ENCODE data around the gene DYNC1I1. TPM values are rescaled to one million over a fixed set of nuclear protein-coding genes. Genes with fewer than 3 reads are reported as not detected.
A peak's percentile ranks its signal among the peaks of the same experiment; 100 is the strongest.

The DYNC1I1 gene
- total RNA-seq, 1 experiment from 2014 or later = 1.4 TPM

- H3K4me3 ChIP-seq (ENCODE audit: insufficient read depth, low read depth, low read length) = no peak overlapping the region
- peak; percentile 51 for DNase-seq
- H3K27me3 ChIP-seq (ENCODE audit: control insufficient read depth, insufficient read depth, low read length) = no peaks in the 10 kb centered on the region
- no peaks in the 10 kb centered on the region for H3K36me3 ChIP-seq (replicated peaks; ENCODE audit: control insufficient read depth, insufficient read depth, low read length)
These were observed 127.7 kb downstream of the DYNC1I1 start for GRCh38 chr7:95899919-95900513.

DNA sequence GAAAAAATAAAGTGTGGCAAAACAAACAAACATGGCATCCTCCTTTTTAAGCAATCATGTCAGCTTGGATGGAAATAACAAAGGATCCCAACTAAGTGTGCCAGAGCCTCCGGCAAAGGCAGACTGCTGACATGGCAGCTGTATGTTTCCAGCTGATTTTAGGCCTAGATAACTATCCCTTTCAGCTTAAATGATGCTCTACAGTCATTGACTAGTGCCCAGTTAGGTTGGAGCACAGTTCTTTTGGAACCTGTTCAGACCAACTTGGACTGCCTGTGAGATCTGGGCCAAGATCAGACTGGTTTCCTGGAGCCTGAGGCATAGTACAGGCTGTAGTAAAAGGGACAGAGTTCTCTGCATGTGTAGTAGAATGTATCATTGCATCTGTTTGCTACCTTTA, 128.7 kb downstream of the DYNC1I1 start:
- H3K27me3 ChIP-seq (ENCODE audit: control insufficient read depth, insufficient read depth, low read length) = no peaks in the 10 kb centered on the region
- H3K36me3 ChIP-seq (replicated peaks; ENCODE audit: control insufficient read depth, insufficient read depth, low read length) = no peaks in the 10 kb centered on the region
- no peak overlapping the region for H3K4me3 ChIP-seq (ENCODE audit: insufficient read depth, low read depth, low read length)
- no peak for DNase-seq

- DNase-seq = no peak
- Histone ChIP-seq H3K36me3 (replicated peaks; ENCODE audit: control insufficient read depth, insufficient read depth, low read length) (no peaks in the 10 kb centered on the region), H3K27me3 (ENCODE audit: control insufficient read depth, insufficient read depth, low read length) (no peaks in the 10 kb centered on the region; the same call in 1 of the 2 replicates), H3K4me3 (ENCODE audit: insufficient read depth, low read depth, low read length) (no peak overlapping the region)
These were observed 131.7 kb downstream of the DYNC1I1 start for GRCh38 chr7:95904099-95904498.

GRCh38 chr7:95905167-95905566, 132.8 kb downstream of the DYNC1I1 start:
- DNase-seq = no peak
- no peaks in the 10 kb centered on the region for H3K36me3 ChIP-seq (replicated peaks; ENCODE audit: control insufficient read depth, insufficient read depth, low read length)
- H3K27me3 ChIP-seq (ENCODE audit: control insufficient read depth, insufficient read depth, low read length) = no peaks in the 10 kb centered on the region; the same call in 1 of the 2 replicates
- no peak overlapping the region for H3K4me3 ChIP-seq (ENCODE audit: insufficient read depth, low read depth, low read length)

DNA sequence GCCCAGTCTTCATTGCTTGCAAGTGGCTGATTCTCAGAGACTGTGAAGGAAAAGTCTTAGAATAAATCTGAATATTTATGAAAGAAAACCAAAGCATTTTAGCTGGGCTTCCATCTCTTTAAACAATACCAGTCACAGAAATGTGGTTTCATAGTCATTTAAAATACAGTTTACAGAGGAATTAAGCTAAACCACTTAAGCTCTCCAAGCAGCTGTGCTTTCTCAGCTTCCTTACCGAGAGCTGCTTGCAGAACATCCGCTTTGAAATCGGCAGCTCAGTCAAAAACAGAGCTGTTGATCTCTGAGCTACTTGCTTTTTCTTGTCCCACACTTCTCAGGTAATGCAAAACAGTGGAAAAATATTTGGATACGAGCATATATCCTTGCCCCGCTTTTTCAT, 134.5 kb downstream of the DYNC1I1 start:
- Histone ChIP-seq H3K27me3 (ENCODE audit: control insufficient read depth, insufficient read depth, low read length) (no peaks in the 10 kb centered on the region; the same call in 1 of the 2 replicates), H3K36me3 (replicated peaks; ENCODE audit: control insufficient read depth, insufficient read depth, low read length) (no peaks in the 10 kb centered on the region), H3K4me3 (ENCODE audit: insufficient read depth, low read depth, low read length) (no peak overlapping the region)
- DNase-seq = no peak

GRCh38 chr7:95907337-95907736, 135.0 kb downstream of the DYNC1I1 start:
- Histone ChIP-seq H3K36me3 (replicated peaks; ENCODE audit: control insufficient read depth, insufficient read depth, low read length) (no peaks in the 10 kb centered on the region), H3K4me3 (ENCODE audit: insufficient read depth, low read depth, low read length) (no peak overlapping the region), H3K27me3 (ENCODE audit: control insufficient read depth, insufficient read depth, low read length) (no peaks in the 10 kb centered on the region; the same call in 1 of the 2 replicates)
- DNase-seq = no peak

DNA sequence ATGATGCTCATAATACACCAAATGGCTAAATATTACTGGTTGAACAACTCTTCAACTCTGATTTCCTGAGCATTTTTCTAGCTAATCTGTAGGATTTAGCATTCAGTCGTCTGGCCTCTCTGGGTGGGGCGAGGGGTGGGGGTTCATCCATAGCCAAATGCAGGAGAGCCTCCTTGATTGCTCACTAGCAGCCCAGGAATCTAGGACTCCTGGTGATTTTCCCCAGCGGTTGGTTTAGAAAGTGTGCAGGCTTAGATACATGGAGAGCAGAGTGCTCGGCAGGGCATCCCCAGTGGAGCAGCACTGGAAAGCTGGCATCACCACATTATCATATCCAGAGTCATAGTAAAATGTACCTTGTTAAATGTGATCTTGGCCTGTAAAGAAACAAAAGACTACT, 136.1 kb downstream of the DYNC1I1 start:
- no peak for DNase-seq
- no peak overlapping the region for H3K4me3 ChIP-seq (ENCODE audit: insufficient read depth, low read depth, low read length)
- H3K27me3 ChIP-seq (ENCODE audit: control insufficient read depth, insufficient read depth, low read length) = no peaks in the 10 kb centered on the region; the same call in 1 of the 2 replicates
- no peaks in the 10 kb centered on the region for H3K36me3 ChIP-seq (replicated peaks; ENCODE audit: control insufficient read depth, insufficient read depth, low read length)

DNA sequence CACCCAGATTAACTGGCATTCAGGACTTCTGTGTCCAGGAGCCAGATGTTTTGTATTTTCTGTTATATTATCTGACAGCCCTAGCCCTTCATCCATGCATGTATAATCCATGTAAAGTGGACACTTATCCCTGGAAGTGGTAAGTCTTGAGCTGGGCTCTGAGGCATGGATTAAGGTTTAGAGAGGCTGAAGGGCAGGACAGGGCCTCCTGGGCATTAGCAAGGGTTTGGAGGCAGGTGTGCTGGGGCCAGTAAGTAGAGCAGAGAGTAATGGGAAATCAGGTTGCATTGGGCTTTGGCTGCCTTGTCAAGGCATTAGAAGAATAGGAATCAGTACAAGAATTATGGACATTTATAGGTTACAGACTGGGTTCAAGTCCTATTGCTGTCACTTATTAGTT, 138.0 kb downstream of the DYNC1I1 start:
- DNase-seq = no peak
- Histone ChIP-seq H3K36me3 (replicated peaks; ENCODE audit: control insufficient read depth, insufficient read depth, low read length) (no peaks in the 10 kb centered on the region), H3K4me3 (ENCODE audit: insufficient read depth, low read depth, low read length) (no peak overlapping the region), H3K27me3 (ENCODE audit: control insufficient read depth, insufficient read depth, low read length) (no peaks in the 10 kb centered on the region; the same call in 1 of the 2 replicates)

GRCh38 chr7:95915731-95916130, 143.4 kb downstream of the DYNC1I1 start:
- H3K36me3 ChIP-seq (replicated peaks; ENCODE audit: control insufficient read depth, insufficient read depth, low read length) = no peaks in the 10 kb centered on the region
- H3K4me3 ChIP-seq (ENCODE audit: insufficient read depth, low read depth, low read length) = no peak overlapping the region
- no peaks in the 10 kb centered on the region for H3K27me3 ChIP-seq (ENCODE audit: control insufficient read depth, insufficient read depth, low read length)
- no peak for DNase-seq

DNA sequence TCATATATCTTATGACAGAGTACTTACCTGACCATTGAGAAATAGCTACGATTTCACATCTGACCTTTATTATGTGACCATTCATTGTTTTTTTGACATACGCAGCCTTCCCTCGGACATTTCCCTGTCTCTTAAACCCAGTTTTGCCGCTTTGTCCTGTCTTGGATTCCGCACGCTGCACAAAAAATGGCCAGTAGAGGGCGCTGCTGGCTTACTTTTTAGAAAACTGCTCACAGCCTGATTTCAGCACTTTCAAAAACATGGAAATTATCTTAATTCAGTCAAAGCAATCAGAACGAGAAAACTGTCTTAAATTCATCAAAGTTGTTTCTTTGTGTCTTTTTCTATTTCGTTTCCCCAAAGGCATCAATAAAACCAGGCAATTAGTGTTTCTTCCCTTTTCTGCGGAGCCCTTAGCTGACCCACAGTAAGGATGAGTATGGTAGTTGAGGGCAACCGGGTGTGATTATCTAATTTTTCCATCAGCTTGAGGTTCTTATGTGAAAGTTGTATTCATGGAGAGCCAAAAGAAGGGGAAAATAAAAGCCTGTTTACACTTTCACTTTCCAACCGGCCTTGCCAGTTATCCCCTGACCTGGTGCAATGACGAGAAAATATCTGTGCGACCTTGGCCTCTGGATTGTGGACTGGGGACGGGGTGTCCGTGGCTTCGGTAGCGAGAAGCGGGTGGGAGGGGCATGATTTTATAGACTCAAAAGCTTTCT, 144.4 kb downstream of the DYNC1I1 start:
- DNase-seq = peak; percentile 41
- Histone ChIP-seq H3K27me3 (ENCODE audit: control insufficient read depth, insufficient read depth, low read length) (no peaks in the 10 kb centered on the region), H3K4me3 (ENCODE audit: insufficient read depth, low read depth, low read length) (no peak overlapping the region), H3K36me3 (replicated peaks; ENCODE audit: control insufficient read depth, insufficient read depth, low read length) (no peaks in the 10 kb centered on the region)

DNA sequence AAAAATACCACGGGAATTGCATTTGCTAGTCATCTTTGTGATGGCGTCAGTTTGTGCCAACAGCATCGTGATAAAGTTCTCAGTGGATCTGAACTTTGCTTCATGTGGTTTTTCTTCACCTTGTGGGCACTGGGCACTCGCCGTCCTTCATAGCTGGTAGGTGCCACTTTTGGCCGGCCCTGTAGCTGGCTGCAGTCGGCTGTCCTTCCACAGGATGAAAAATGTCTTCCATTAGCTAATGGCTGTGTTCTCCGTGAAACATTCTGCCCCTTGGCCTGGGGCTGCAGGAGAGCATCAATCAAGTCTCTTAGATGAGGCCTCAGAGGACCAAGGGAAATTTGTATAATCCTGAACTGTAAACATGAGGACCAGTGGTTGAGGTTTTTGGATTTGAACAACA, 145.3 kb downstream of the DYNC1I1 start:
- DNase-seq = no peak
- Histone ChIP-seq H3K4me3 (ENCODE audit: insufficient read depth, low read depth, low read length) (no peak overlapping the region), H3K27me3 (ENCODE audit: control insufficient read depth, insufficient read depth, low read length) (no peaks in the 10 kb centered on the region), H3K36me3 (replicated peaks; ENCODE audit: control insufficient read depth, insufficient read depth, low read length) (no peaks in the 10 kb centered on the region)

DNA sequence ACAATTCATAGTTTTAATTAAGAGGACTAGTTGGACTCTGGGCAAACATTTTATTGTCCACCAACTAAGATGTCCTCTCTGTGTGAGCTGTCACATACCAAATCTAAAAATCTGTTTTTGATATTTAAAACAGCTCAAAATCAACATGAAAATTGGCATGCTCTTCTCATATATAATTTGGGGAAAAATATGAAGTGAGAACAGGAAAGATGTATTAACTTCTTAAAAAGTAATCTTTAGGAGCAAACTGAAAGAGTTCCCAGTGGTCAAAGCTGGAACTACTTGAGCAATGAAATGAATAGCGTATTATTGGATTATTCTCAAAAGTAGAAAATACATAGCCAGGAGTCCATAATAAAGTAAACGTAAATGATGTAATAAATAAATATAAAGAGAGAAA, 147.2 kb downstream of the DYNC1I1 start:
- no peaks in the 10 kb centered on the region for H3K27me3 ChIP-seq (ENCODE audit: control insufficient read depth, insufficient read depth, low read length)
- DNase-seq = no peak
- no peak overlapping the region for H3K4me3 ChIP-seq (ENCODE audit: insufficient read depth, low read depth, low read length)
- no peaks in the 10 kb centered on the region for H3K36me3 ChIP-seq (replicated peaks; ENCODE audit: control insufficient read depth, insufficient read depth, low read length)

DNA sequence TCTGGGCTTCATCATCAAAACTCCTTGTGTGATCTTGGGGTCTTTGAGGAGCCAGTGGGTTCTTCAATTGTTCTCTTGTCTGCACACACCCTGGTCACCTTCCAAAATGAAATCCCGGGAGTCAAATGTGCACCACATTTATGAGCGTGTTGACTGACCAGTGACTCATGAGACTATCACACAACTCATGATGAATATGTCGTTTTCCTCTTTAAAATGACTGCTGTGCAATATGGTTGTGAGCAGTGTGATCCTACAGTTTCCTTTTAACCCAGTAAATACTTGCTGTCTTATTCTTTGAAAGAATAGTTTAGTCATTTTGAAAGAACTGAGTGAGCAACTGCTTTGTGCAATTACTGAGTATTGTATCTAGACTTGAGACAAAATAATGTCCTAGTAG, 149.2 kb downstream of the DYNC1I1 start:
- Histone ChIP-seq H3K27me3 (ENCODE audit: control insufficient read depth, insufficient read depth, low read length) (no peaks in the 10 kb centered on the region), H3K4me3 (ENCODE audit: insufficient read depth, low read depth, low read length) (no peak overlapping the region), H3K36me3 (replicated peaks; ENCODE audit: control insufficient read depth, insufficient read depth, low read length) (no peaks in the 10 kb centered on the region)
- DNase-seq = no peak

- no peak for DNase-seq
- Histone ChIP-seq H3K27me3 (ENCODE audit: control insufficient read depth, insufficient read depth, low read length) (no peaks in the 10 kb centered on the region), H3K36me3 (replicated peaks; ENCODE audit: control insufficient read depth, insufficient read depth, low read length) (no peaks in the 10 kb centered on the region), H3K4me3 (ENCODE audit: insufficient read depth, low read depth, low read length) (no peak overlapping the region)
These were observed 149.8 kb downstream of the DYNC1I1 start for GRCh38 chr7:95922191-95922590.

DNA sequence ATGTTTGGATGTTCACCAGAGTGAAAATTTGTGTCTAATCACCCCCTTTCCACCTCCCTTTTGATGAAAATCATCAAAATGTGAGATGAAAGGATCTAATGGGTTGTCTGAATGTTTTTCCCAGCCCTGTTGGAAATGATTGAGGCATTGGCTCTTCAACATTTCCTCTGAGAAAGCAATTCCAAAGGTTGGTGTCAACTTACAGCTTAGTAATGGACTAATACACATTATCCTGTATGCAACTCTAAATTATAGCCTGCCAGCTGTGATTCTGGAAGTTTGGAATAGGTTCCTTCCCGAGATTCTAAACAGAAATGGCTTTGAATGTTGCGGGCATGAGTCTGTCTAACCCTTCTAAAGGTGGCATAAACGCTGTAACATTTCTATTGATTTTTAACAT, 152.9 kb downstream of the DYNC1I1 start:
- Histone ChIP-seq H3K4me3 (ENCODE audit: insufficient read depth, low read depth, low read length) (no peak overlapping the region), H3K36me3 (replicated peaks; ENCODE audit: control insufficient read depth, insufficient read depth, low read length) (no peaks in the 10 kb centered on the region), H3K27me3 (ENCODE audit: control insufficient read depth, insufficient read depth, low read length) (no peaks in the 10 kb centered on the region)
- DNase-seq = no peak
